ENCODE data around the gene GALNT17. TPM values are rescaled to one million over a fixed set of nuclear protein-coding genes. Genes with fewer than 3 reads are reported as not detected.

GALNT17 gene
- 0.20 and 0.37 TPM in 2 replicates for total RNA-seq

GRCh38 chr7:71132127-71132376 lies at the start of gene GALNT17:
TSS of gene GALNT17 (plus strand) at chr7:71132144.

Small RNA genes lying within 50 kb of the gene (small RNA-seq; reads per million reads assigned to genes)
- not detected for gene MIR3914-1
- gene RN7SKP75: not detected
